SHP77 treated with DMSO at 0.1 percent for 48 hours (cell line): Measurements from ENCODE around the gene GPBP1.

ENCODE experiments used
- DNase-seq: peaks from one replicate; lab custom pipeline; 2025; lab: John Stamatoyannopoulos, UW

The GPBP1 gene

GRCh38 chr5:57209316-57210040 is 35.6 kb downstream of the GPBP1 start:
- DNase-seq: no peak

GRCh38 chr5:57210633-57211032 is 36.8 kb downstream of the GPBP1 start:
- no peak for DNase-seq

GRCh38 chr5:57211039-57211438 is 37.2 kb downstream of the GPBP1 start:
- no peak for DNase-seq

- no peak for DNase-seq
Observed at GRCh38 chr5:57215629-57216195, 41.9 kb downstream of the GPBP1 start.

GRCh38 chr5:57216714-57217113 is 42.9 kb downstream of the GPBP1 start:
- no peak for DNase-seq

GRCh38 chr5:57219386-57219785 is 45.5 kb downstream of the GPBP1 start:
- DNase-seq: no peak

GRCh38 chr5:57221049-57221568 is 47.2 kb downstream of the GPBP1 start:
- DNase-seq: peak; percentile 16

GRCh38 chr5:57225553-57225952 is 51.7 kb downstream of the GPBP1 start:
- no peak for DNase-seq

- DNase-seq: no peak
Observed at GRCh38 chr5:57229313-57229712, 55.5 kb downstream of the GPBP1 start.

GRCh38 chr5:57231607-57232006 is 57.7 kb downstream of the GPBP1 start:
- DNase-seq: no peak

- no peak for DNase-seq
Observed at GRCh38 chr5:57232293-57233033, 58.6 kb downstream of the GPBP1 start.

- DNase-seq: no peak
Observed at GRCh38 chr5:57243286-57244137, 69.7 kb downstream of the GPBP1 start.

- DNase-seq: no peak
Observed at GRCh38 chr5:57244331-57244730, 70.5 kb downstream of the GPBP1 start.

GRCh38 chr5:57246426-57246825 is 72.6 kb downstream of the GPBP1 start:
- DNase-seq: no peak

- DNase-seq: no peak
Observed at GRCh38 chr5:57247765-57248164, 73.9 kb downstream of the GPBP1 start.

- DNase-seq: no peak
Observed at GRCh38 chr5:57249265-57249874, 75.5 kb downstream of the GPBP1 start.

- DNase-seq: no peak
Observed at GRCh38 chr5:57258052-57258451, 84.2 kb downstream of the GPBP1 start.

- no peak for DNase-seq
Observed at GRCh38 chr5:57258943-57259342, 85.1 kb downstream of the GPBP1 start.

- no peak for DNase-seq
Observed at GRCh38 chr5:57259704-57260103, 85.8 kb downstream of the GPBP1 start.

- no peak for DNase-seq
Observed at GRCh38 chr5:57262541-57262940, 88.7 kb downstream of the GPBP1 start.

- DNase-seq: no peak
Observed at GRCh38 chr5:57267805-57268204, 93.9 kb downstream of the GPBP1 start.

- DNase-seq: no peak
Observed at GRCh38 chr5:57276353-57276752, 102.5 kb downstream of the GPBP1 start.
